Loucy (cell line): ENCODE measurements around the gene PPP1R9B.

ENCODE experiments used
- H2AFZ ChIP-seq: fragments of 200-600 bp; sonication (generic); 2 replicates; pipeline ENCODE4 v1.6.0; 2016; ENCODE audit warnings: antibody characterized with exemption, mild to moderate bottlenecking, low read length, moderate library complexity
- H3F3A ChIP-seq: fragments of 200-600 bp; 2 replicates; pipeline ENCODE4 v1.6.0; 2016; ENCODE audit warnings: antibody characterized with exemption, low read depth, mild to moderate bottlenecking
- H3K27me3 ChIP-seq: fragments of 200-600 bp; sonication (generic); 2 replicates; pipeline ENCODE4 v1.6.1; 2014; ENCODE audit warnings: low read length, mild to moderate bottlenecking; ENCODE audit not compliant: insufficient read depth, poor library complexity, severe bottlenecking
- H3K36me3 ChIP-seq: fragments of 200-600 bp; sonication (generic); 2 replicates; pipeline ENCODE4 v1.6.1; 2016; ENCODE audit warnings: low read length; ENCODE audit not compliant: insufficient read depth
- H3K4me1 ChIP-seq: fragments of 200-600 bp; sonication (generic); 2 replicates; pipeline ENCODE4 v1.5.1; 2014; ENCODE audit warnings: low read length, mild to moderate bottlenecking; ENCODE audit not compliant: insufficient read depth, poor library complexity, severe bottlenecking
- H3K4me2 ChIP-seq: fragments of 200-600 bp; sonication (generic); 2 replicates; pipeline ENCODE4 v1.6.0; 2014; ENCODE audit warnings: antibody characterized with exemption, low read length, low read depth, mild to moderate bottlenecking; ENCODE audit not compliant: poor library complexity, severe bottlenecking
- H3K4me3 ChIP-seq: fragments of 200-600 bp; sonication (generic); 2 replicates; pipeline ENCODE4 v1.5.1; 2014; ENCODE audit warnings: low read length, mild to moderate bottlenecking, mixed read lengths; ENCODE audit not compliant: poor library complexity, severe bottlenecking
- H3K79me2 ChIP-seq: fragments of 200-600 bp; sonication (generic); 2 replicates; pipeline ENCODE4 v1.6.1; 2014; ENCODE audit warnings: low read length; ENCODE audit not compliant: insufficient read depth
- H3K9ac ChIP-seq: fragments of 200-600 bp; sonication (generic); 2 replicates; pipeline ENCODE4 v1.6.0; 2014; ENCODE audit warnings: mild to moderate bottlenecking, low read depth, low read length, moderate library complexity; ENCODE audit not compliant: poor library complexity, severe bottlenecking
- H3K9me2 ChIP-seq: fragments of 200-600 bp; sonication (generic); replicated peaks from 2 replicates; pipeline ENCODE4 v1.6.1; 2016; ENCODE audit warnings: low read depth, low read length, mixed read lengths
- H3K9me3 ChIP-seq: fragments of 200-600 bp; sonication (generic); 2 replicates; pipeline ENCODE4 v1.6.1; 2014; ENCODE audit warnings: mild to moderate bottlenecking, antibody characterized with exemption, low read length, low read depth; ENCODE audit not compliant: insufficient read depth
- H4K20me1 ChIP-seq: fragments of 200-600 bp; sonication (generic); 2 replicates; pipeline ENCODE4 v1.6.0; 2014; ENCODE audit warnings: antibody characterized with exemption, low read length, mild to moderate bottlenecking; ENCODE audit not compliant: insufficient read depth, poor library complexity, severe bottlenecking
- CTCF ChIP-seq: fragments of 200-600 bp; sonication (generic); conservative IDR thresholded peaks from 2 replicates; pipeline ENCODE4 v1.5.1; 2014; ENCODE audit warnings: mild to moderate bottlenecking, antibody characterized with exemption, low read length
- EZH2phosphoT487 ChIP-seq: fragments of 200-600 bp; IDR thresholded peaks from 2 replicates; pipeline ENCODE4 v1.6.1; 2018; ENCODE audit warnings: antibody characterized with exemption, mild to moderate bottlenecking, moderate library complexity, borderline replicate concordance

The PPP1R9B gene

GRCh38 chr17:50141026-50141744 is 9.3 kb downstream of the PPP1R9B start:
- H3K9me2 ChIP-seq, result no peaks in the 10 kb centered on the region
- H3K9ac ChIP-seq, result peak overlapping the region; percentile 57
- H2AFZ ChIP-seq, result no peak overlapping the region
- H3K4me3 ChIP-seq, result peak overlapping the region; percentile 69
- H3K79me2 ChIP-seq, result peaks cover 74% of the 10 kb centered on the region
- peaks cover 45% of the 10 kb centered on the region for H3K4me1 ChIP-seq
- H4K20me1 ChIP-seq, result peaks cover 52% of the 10 kb centered on the region
- peaks cover 80% of the 10 kb centered on the region; the same call in 1 of the 2 replicates for H3K36me3 ChIP-seq
- H3F3A ChIP-seq, result no peaks in the 10 kb centered on the region
- H3K4me2 ChIP-seq, result peak overlapping the region; percentile 96
- no peaks in the 10 kb centered on the region for H3K9me3 ChIP-seq
- TF ChIP-seq CTCF, result no peak
- TF ChIP-seq EZH2phosphoT487, result no peak
- H3K27me3 ChIP-seq, result no peaks in the 10 kb centered on the region

- H3K4me1 ChIP-seq, result peaks cover 38% of the 10 kb centered on the region
- peak overlapping the region; percentile 96 for H3K4me2 ChIP-seq
- no peaks in the 10 kb centered on the region for H3F3A ChIP-seq
- H2AFZ ChIP-seq, result no peak overlapping the region
- H3K9me2 ChIP-seq, result no peaks in the 10 kb centered on the region
- no peak for TF ChIP-seq EZH2phosphoT487
- peak; percentile 80 for TF ChIP-seq CTCF
- H3K9me3 ChIP-seq, result no peaks in the 10 kb centered on the region
- H3K9ac ChIP-seq, result peak overlapping the region; percentile 57
- peak overlapping the region; percentile 69 for H3K4me3 ChIP-seq
- peaks cover 65% of the 10 kb centered on the region for H3K79me2 ChIP-seq
- peaks cover 43% of the 10 kb centered on the region for H4K20me1 ChIP-seq
- H3K36me3 ChIP-seq, result peaks cover 89% of the 10 kb centered on the region; the same call in 1 of the 2 replicates
- no peaks in the 10 kb centered on the region for H3K27me3 ChIP-seq
Measured at GRCh38 chr17:50139950-50140885, 10.3 kb downstream of the PPP1R9B start.

- H3K4me2 ChIP-seq, result peak overlapping the region; percentile 96
- H3K36me3 ChIP-seq, result peaks cover 88% of the 10 kb centered on the region; the same call in 1 of the 2 replicates
- H3K9me2 ChIP-seq, result no peaks in the 10 kb centered on the region
- H2AFZ ChIP-seq, result no peak overlapping the region
- peaks cover 38% of the 10 kb centered on the region for H3K4me1 ChIP-seq
- no peaks in the 10 kb centered on the region for H3F3A ChIP-seq
- no peaks in the 10 kb centered on the region for H3K9me3 ChIP-seq
- peak overlapping the region; percentile 57 for H3K9ac ChIP-seq
- H3K27me3 ChIP-seq, result no peaks in the 10 kb centered on the region
- peaks cover 34% of the 10 kb centered on the region for H4K20me1 ChIP-seq
- H3K79me2 ChIP-seq, result peaks cover 55% of the 10 kb centered on the region
- peak overlapping the region; percentile 43 for H3K4me3 ChIP-seq
- TF ChIP-seq EZH2phosphoT487 (no peak), CTCF (no peak)
Measured at GRCh38 chr17:50139185-50139783, 11.2 kb downstream of the PPP1R9B start.
